HG03097 (cell line): ENCODE measurements around the gene CYP19A1.
"Not testable (repeated sequence)": the region's sequence is repeated elsewhere in the genome, so short reads cannot be mapped to it uniquely, and the experiment has no call there.

Experiments used
- ATAC-seq: cut with Tn5 transposase; IDR thresholded peaks from one replicate; pipeline ENCODE4 v1.9.1; 2021; ENCODE audit not compliant: unreplicated experiment, low FRiP score

The CYP19A1 gene

GRCh38 chr15:51189669-51190385, 148.6 kb downstream of the CYP19A1 start:
- no peak for ATAC-seq

GRCh38 chr15:51188791-51189190, 149.6 kb downstream of the CYP19A1 start:
- ATAC-seq = not testable (repeated sequence)

GRCh38 chr15:51186891-51187290, 151.5 kb downstream of the CYP19A1 start:
- ATAC-seq = no peak

- ATAC-seq = no peak
Measured at GRCh38 chr15:51186181-51186705, 152.2 kb downstream of the CYP19A1 start.

- no peak for ATAC-seq
Measured at GRCh38 chr15:51185213-51186159, 152.9 kb downstream of the CYP19A1 start.

- ATAC-seq = no peak
Measured at GRCh38 chr15:51184627-51185026, 153.8 kb downstream of the CYP19A1 start.

GRCh38 chr15:51183076-51183475, 155.3 kb downstream of the CYP19A1 start:
- no peak for ATAC-seq

GRCh38 chr15:51181905-51182304, 156.5 kb downstream of the CYP19A1 start:
- ATAC-seq = no peak

- ATAC-seq = no peak
Measured at GRCh38 chr15:51181221-51181620, 157.2 kb downstream of the CYP19A1 start.

- no peak for ATAC-seq
Measured at GRCh38 chr15:51180534-51180933, 157.9 kb downstream of the CYP19A1 start.

GRCh38 chr15:51180011-51180410, 158.4 kb downstream of the CYP19A1 start:
- no peak for ATAC-seq

GRCh38 chr15:51172193-51172592, 166.2 kb downstream of the CYP19A1 start:
- no peak for ATAC-seq

- no peak for ATAC-seq
Measured at GRCh38 chr15:51171634-51171932, 166.8 kb downstream of the CYP19A1 start.

GRCh38 chr15:51170882-51171633, 167.3 kb downstream of the CYP19A1 start:
- ATAC-seq = no peak

- no peak for ATAC-seq
Measured at GRCh38 chr15:51168700-51169099, 169.7 kb downstream of the CYP19A1 start.

GRCh38 chr15:51163843-51164242, 174.6 kb downstream of the CYP19A1 start:
- no peak for ATAC-seq

- ATAC-seq = no peak
Measured at GRCh38 chr15:51162865-51163762, 175.3 kb downstream of the CYP19A1 start.

GRCh38 chr15:51161491-51162220, 176.7 kb downstream of the CYP19A1 start:
- no peak for ATAC-seq

GRCh38 chr15:51160484-51160883, 177.9 kb downstream of the CYP19A1 start:
- ATAC-seq = no peak
